HG03060 (cell line): ENCODE results near the gene NEU1.
A peak's percentile ranks its signal among the peaks of the same experiment; 100 is the strongest.
"Not testable (repeated sequence)": the region's sequence is repeated elsewhere in the genome, so short reads cannot be mapped to it uniquely, and the experiment has no call there.

Experiments used
- ATAC-seq: cut with Tn5 transposase; IDR thresholded peaks from one replicate; pipeline ENCODE4 v1.9.1; 2021; ENCODE audit warnings: low read depth, moderate number of reproducible peaks; ENCODE audit not compliant: unreplicated experiment

NEU1 gene

GRCh38 chr6:31862344-31863235 is at the start of gene NEU1:
Gene NEU1 (minus strand): TSS chr6:31862821. CDS start chr6:31862776, 45 bp downstream.
- ATAC-seq = peak; percentile 91

- no peak for ATAC-seq
Measured at GRCh38 chr6:31911826-31912585, 49.4 kb upstream of the NEU1 start.

- ATAC-seq = not testable (repeated sequence)
Measured at GRCh38 chr6:31909298-31909697, 46.7 kb upstream of the NEU1 start.

GRCh38 chr6:31908791-31909190 is 46.2 kb upstream of the NEU1 start:
- ATAC-seq = peak; percentile 61

- ATAC-seq = not testable (repeated sequence)
Measured at GRCh38 chr6:31908255-31908654, 45.6 kb upstream of the NEU1 start.

- ATAC-seq = no peak
Measured at GRCh38 chr6:31907158-31907813, 44.7 kb upstream of the NEU1 start.

GRCh38 chr6:31906727-31907126 is 44.1 kb upstream of the NEU1 start:
- not testable (repeated sequence) for ATAC-seq

- no peak for ATAC-seq
Measured at GRCh38 chr6:31906122-31906521, 43.5 kb upstream of the NEU1 start.

GRCh38 chr6:31905041-31905440 is 42.4 kb upstream of the NEU1 start:
- no peak for ATAC-seq

GRCh38 chr6:31903957-31904356 is 41.3 kb upstream of the NEU1 start:
- ATAC-seq = no peak

- ATAC-seq = no peak
Measured at GRCh38 chr6:31901953-31902643, 39.5 kb upstream of the NEU1 start, which contains the start of gene ZBTB12. Gene ZBTB12 (minus strand): TSS chr6:31902086. CDS start chr6:31901305, 781 bp downstream.

GRCh38 chr6:31901415-31901952 is 38.9 kb upstream of the NEU1 start:
- no peak for ATAC-seq

GRCh38 chr6:31900917-31901414 is 38.3 kb upstream of the NEU1 start:
- no peak for ATAC-seq

- ATAC-seq = no peak
Measured at GRCh38 chr6:31899882-31900722, 37.5 kb upstream of the NEU1 start.

- ATAC-seq = no peak
Measured at GRCh38 chr6:31899215-31899614, 36.6 kb upstream of the NEU1 start.

- no peak for ATAC-seq
Measured at GRCh38 chr6:31898383-31899011, 35.9 kb upstream of the NEU1 start.

GRCh38 chr6:31897612-31898382 is 35.2 kb upstream of the NEU1 start, which contains the start of gene EHMT2:
Gene EHMT2 (minus strand): TSS chr6:31897698. CDS start chr6:31897677, 21 bp downstream.
- no peak for ATAC-seq
